ENCODE data around the gene NPC1.
"Not testable (repeated sequence)": the region's sequence is repeated elsewhere in the genome, so short reads cannot be mapped to it uniquely, and the experiment has no call there.

The NPC1 gene

GRCh38 chr18:23501626-23502025 lies 84.7 kb downstream of the NPC1 start:
- H3K4me3 ChIP-seq = no peak overlapping the region
- no peak for DNase-seq (ENCODE audit: low spot score)
- TF ChIP-seq CTCF (IDR thresholded peaks at IDR 0.05) = no peak
- no peak overlapping the region for H3K27ac ChIP-seq

GRCh38 chr18:23499291-23499781 lies 87.0 kb downstream of the NPC1 start:
- Histone ChIP-seq H3K4me3 (no peak overlapping the region), H3K27ac (peak overlapping the region in 1 of 2 donors; percentile 68)
- no peak for TF ChIP-seq CTCF (IDR thresholded peaks at IDR 0.05)
- DNase-seq (ENCODE audit: low spot score) = no peak

GRCh38 chr18:23498877-23499276 lies 87.4 kb downstream of the NPC1 start:
- Histone ChIP-seq H3K27ac (peak overlapping the region in 1 of 2 donors; percentile 68), H3K4me3 (no peak overlapping the region)
- TF ChIP-seq CTCF (IDR thresholded peaks at IDR 0.05) = no peak
- no peak for DNase-seq (ENCODE audit: low spot score)

- DNase-seq (ENCODE audit: low spot score) = no peak
- TF ChIP-seq CTCF (IDR thresholded peaks at IDR 0.05) = no peak
- Histone ChIP-seq H3K4me3 (no peak overlapping the region), H3K27ac (no peak overlapping the region)
Observed at GRCh38 chr18:23498117-23498516, 88.2 kb downstream of the NPC1 start.

GRCh38 chr18:23495723-23496440 lies 90.4 kb downstream of the NPC1 start:
- DNase-seq (ENCODE audit: low spot score) = no peak
- H3K4me3 ChIP-seq = no peak overlapping the region
- H3K27ac ChIP-seq = no peak overlapping the region
- TF ChIP-seq CTCF (IDR thresholded peaks at IDR 0.05) = no peak

GRCh38 chr18:23494992-23495391 lies 91.3 kb downstream of the NPC1 start:
- TF ChIP-seq CTCF (IDR thresholded peaks at IDR 0.05) = no peak

GRCh38 chr18:23493654-23494053 lies 92.7 kb downstream of the NPC1 start:
- Histone ChIP-seq H3K27ac (no peak overlapping the region), H3K4me3 (no peak overlapping the region)
- DNase-seq (ENCODE audit: low spot score) = no peak
- no peak for TF ChIP-seq CTCF (IDR thresholded peaks at IDR 0.05)

More at GRCh38 chr18:23494992-23495391, 91.3 kb downstream of the NPC1 start:
- no peak for DNase-seq (ENCODE audit: low spot score)
- H3K27ac ChIP-seq = no peak overlapping the region
- no peak overlapping the region for H3K4me3 ChIP-seq

GRCh38 chr18:23489586-23489985 lies 96.7 kb downstream of the NPC1 start:
- not testable (repeated sequence) for DNase-seq (ENCODE audit: low spot score); H3K27ac ChIP-seq; H3K4me3 ChIP-seq
